ENCODE results near the gene MAP3K1.

The MAP3K1 gene

GRCh38 chr5:56919942-56920662 lies 104.8 kb downstream of the MAP3K1 start:
- no peak for TF ChIP-seq ZFX (IDR thresholded peaks at IDR 0.05)
- no peak for TF ChIP-seq CTCF (conservative IDR thresholded peaks at IDR 0.05)
- no peak overlapping the region for H3K27ac ChIP-seq

- TF ChIP-seq CTCF (conservative IDR thresholded peaks at IDR 0.05) (no peak), ZFX (IDR thresholded peaks at IDR 0.05) (no peak)
- H3K27ac ChIP-seq = no peak overlapping the region
These were observed 107.6 kb downstream of the MAP3K1 start for GRCh38 chr5:56922922-56923321.

GRCh38 chr5:56934325-56934724 lies 119.0 kb downstream of the MAP3K1 start:
- no peak overlapping the region for H3K27ac ChIP-seq
- no peak for TF ChIP-seq ZFX (IDR thresholded peaks at IDR 0.05)
- no peak for TF ChIP-seq CTCF (conservative IDR thresholded peaks at IDR 0.05)

GRCh38 chr5:56938858-56939257 lies 123.5 kb downstream of the MAP3K1 start:
- TF ChIP-seq ZFX (IDR thresholded peaks at IDR 0.05) = no peak
- TF ChIP-seq CTCF (conservative IDR thresholded peaks at IDR 0.05) = no peak
- H3K27ac ChIP-seq = no peak overlapping the region

GRCh38 chr5:56941981-56942380 lies 126.6 kb downstream of the MAP3K1 start:
- no peak overlapping the region for H3K27ac ChIP-seq
- no peak for TF ChIP-seq ZFX (IDR thresholded peaks at IDR 0.05)
- TF ChIP-seq CTCF (conservative IDR thresholded peaks at IDR 0.05) = no peak
